ENCODE data around the gene CCDC102B.

CCDC102B gene

GRCh38 chr18:69081846-69082245, 284.0 kb downstream of the CCDC102B start:
- no peak overlapping the region for H3K4me3 ChIP-seq (ENCODE audit: low read depth, low read length)
- TF ChIP-seq CTCF (IDR thresholded peaks at IDR 0.05; ENCODE audit: low read depth, low read length, missing control alignments): no peak
- DNase-seq (ENCODE audit: low read depth): no peak

- DNase-seq (ENCODE audit: low read depth): no peak
- TF ChIP-seq CTCF (IDR thresholded peaks at IDR 0.05; ENCODE audit: low read depth, low read length, missing control alignments): no peak
- no peak overlapping the region for H3K4me3 ChIP-seq (ENCODE audit: low read depth, low read length)
These were observed 284.6 kb downstream of the CCDC102B start for GRCh38 chr18:69082499-69082898.

- H3K4me3 ChIP-seq (ENCODE audit: low read depth, low read length): no peak overlapping the region
- TF ChIP-seq CTCF (IDR thresholded peaks at IDR 0.05; ENCODE audit: low read depth, low read length, missing control alignments): no peak
- DNase-seq (ENCODE audit: low read depth): no peak
These were observed 288.1 kb downstream of the CCDC102B start for GRCh38 chr18:69085951-69086350.

GRCh38 chr18:69088973-69089372, 291.1 kb downstream of the CCDC102B start:
- H3K4me3 ChIP-seq (ENCODE audit: low read depth, low read length): no peak overlapping the region
- no peak for TF ChIP-seq CTCF (IDR thresholded peaks at IDR 0.05; ENCODE audit: low read depth, low read length, missing control alignments)
- no peak for DNase-seq (ENCODE audit: low read depth)

GRCh38 chr18:69097349-69097748, 299.5 kb downstream of the CCDC102B start:
- no peak for TF ChIP-seq CTCF (IDR thresholded peaks at IDR 0.05; ENCODE audit: low read depth, low read length, missing control alignments)
- no peak for DNase-seq (ENCODE audit: low read depth)
- no peak overlapping the region for H3K4me3 ChIP-seq (ENCODE audit: low read depth, low read length)

GRCh38 chr18:69102959-69103358, 305.1 kb downstream of the CCDC102B start:
- no peak for DNase-seq (ENCODE audit: low read depth)
- no peak for TF ChIP-seq CTCF (IDR thresholded peaks at IDR 0.05; ENCODE audit: low read depth, low read length, missing control alignments)

More at GRCh38 chr18:69102959-69103358, 305.1 kb downstream of the CCDC102B start:
- H3K4me3 ChIP-seq (ENCODE audit: low read depth, low read length): no peak overlapping the region

Data from GM12864 (cell line).